NT2/D1 (cell line): ENCODE results near the gene GOLGA6L22.
"Not testable (repeated sequence)": the region's sequence is repeated elsewhere in the genome, so short reads cannot be mapped to it uniquely, and the experiment has no call there.

ENCODE experiments used
- DNase-seq: peaks from one replicate; pipeline ENCODE4 v3.0.0-alpha.2; 2011; ENCODE audit warnings: low read depth, low spot score
- H3K27me3 ChIP-seq: 2 replicates; pipeline ENCODE4 v1.6.0; 2011; ENCODE audit warnings: mild to moderate bottlenecking; ENCODE audit not compliant: insufficient read length, insufficient read depth
- H3K36me3 ChIP-seq: 2 replicates; pipeline ENCODE4 v1.6.1; 2011; ENCODE audit warnings: mild to moderate bottlenecking, low read length, mixed read lengths; ENCODE audit not compliant: insufficient read depth, insufficient read length
- H3K4me1 ChIP-seq: 2 replicates; pipeline ENCODE4 v1.5.1; 2011; ENCODE audit not compliant: insufficient read depth, insufficient read length
- H3K4me3 ChIP-seq: 2 replicates; pipeline ENCODE4 v1.5.1; 2011; ENCODE audit warnings: low read depth; ENCODE audit not compliant: insufficient read length
- H3K9ac ChIP-seq: 2 replicates; pipeline ENCODE4 v1.6.0; 2011; ENCODE audit warnings: low read depth; ENCODE audit not compliant: insufficient read length
- H3K9me3 ChIP-seq: 2 replicates; pipeline ENCODE4 v1.5.1; 2011; ENCODE audit warnings: mild to moderate bottlenecking, low read length; ENCODE audit not compliant: insufficient read depth

The GOLGA6L22 gene, protein sequence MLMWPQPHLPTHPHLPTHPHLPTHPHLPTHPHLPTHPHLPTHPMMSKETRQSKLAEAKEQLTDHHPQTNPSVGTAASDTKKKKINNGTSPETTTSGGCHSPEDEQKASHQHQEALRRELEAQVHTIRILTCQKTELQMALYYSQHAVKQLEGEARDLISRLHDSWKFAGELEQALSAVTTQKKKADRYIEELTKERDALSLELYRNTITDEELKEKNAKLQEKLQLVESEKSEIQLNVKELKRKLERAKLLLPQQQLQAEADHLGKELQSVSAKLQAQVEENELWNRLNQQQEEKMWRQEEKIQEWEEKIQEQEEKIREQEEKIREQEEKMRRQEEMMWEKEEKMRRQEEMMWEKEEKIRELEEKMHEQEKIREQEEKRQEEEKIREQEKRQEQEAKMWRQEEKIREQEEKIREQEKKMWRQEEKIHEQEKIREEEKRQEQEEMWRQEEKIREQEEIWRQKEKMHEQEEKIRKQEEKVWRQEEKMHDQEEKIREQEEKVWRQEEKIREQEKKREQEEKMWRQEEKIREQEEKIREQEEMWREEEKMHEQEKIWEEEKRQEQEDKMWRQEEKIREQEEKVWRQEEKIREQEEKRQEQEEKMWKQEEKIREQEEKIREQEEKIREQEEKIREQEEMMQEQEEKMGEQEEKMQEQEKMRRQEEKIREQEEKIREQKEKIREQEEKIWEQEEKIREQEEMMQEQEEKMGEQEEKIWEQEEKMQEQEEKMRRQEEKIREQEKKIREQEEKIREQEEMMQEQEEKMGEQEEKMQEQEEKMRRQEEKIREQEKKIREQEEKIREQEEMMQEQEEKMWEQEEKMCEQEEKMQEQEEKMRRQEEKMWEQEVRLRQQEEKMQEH

DNA sequence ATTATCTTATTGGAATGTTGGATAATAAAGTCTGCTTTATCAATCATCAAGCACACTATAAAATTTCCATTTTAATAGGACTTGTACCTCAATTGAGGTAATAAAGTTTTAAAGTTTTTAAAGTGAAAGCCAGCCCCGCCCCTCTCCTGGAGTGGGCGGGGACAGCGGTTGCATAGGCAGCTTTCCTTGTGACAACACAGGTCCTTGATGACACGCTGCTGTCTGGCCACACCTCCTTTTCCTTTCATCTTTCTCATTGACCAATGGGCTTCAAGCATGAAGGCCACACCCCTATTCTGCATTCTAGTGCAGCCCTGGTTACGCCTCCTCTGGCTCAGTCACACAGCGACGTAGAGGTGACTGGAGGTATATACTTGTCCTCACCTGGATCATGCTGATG lies at the start of gene GOLGA6L22:
TSS of gene GOLGA6L22 (plus strand) at position 301 of the 400 bp plus-strand sequence. CDS start at position 392, 91 bp downstream.
- H3K36me3 ChIP-seq, H3K9me3 ChIP-seq, H3K27me3 ChIP-seq, H3K4me1 ChIP-seq, DNase-seq, H3K4me3 ChIP-seq, H3K9ac ChIP-seq: not testable (repeated sequence)

DNA sequence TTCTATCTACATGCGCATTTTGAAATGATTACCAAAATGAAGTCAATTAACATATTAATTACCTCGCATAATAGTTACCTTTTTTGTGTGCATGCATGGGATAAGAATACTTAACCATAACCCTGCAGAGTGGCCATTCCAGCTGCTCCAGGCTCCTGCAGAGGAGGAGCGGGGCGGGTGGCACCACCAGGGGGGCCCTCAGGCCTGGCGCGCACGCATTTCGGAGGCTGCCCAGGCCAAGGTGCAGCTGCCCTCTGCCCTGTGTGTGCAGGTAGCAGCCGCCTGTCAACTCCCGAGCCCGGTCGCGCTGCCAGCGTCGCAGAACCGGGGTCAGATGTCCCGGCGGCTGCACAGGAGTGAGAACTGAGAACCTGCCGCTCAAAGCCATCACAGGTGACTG lies 41.4 kb upstream of the GOLGA6L22 start:
- H3K27me3 ChIP-seq, H3K4me3 ChIP-seq, H3K36me3 ChIP-seq, H3K4me1 ChIP-seq, DNase-seq, H3K9me3 ChIP-seq, H3K9ac ChIP-seq: not testable (repeated sequence)

- H3K27me3 ChIP-seq, H3K9me3 ChIP-seq, H3K9ac ChIP-seq, H3K4me3 ChIP-seq, DNase-seq, H3K4me1 ChIP-seq, H3K36me3 ChIP-seq: not testable (repeated sequence)
These were observed 40.9 kb upstream of the GOLGA6L22 start for GRCh38 chr15:22417795-22418194.

GRCh38 chr15:22418212-22418611 lies 40.5 kb upstream of the GOLGA6L22 start:
- H3K9ac ChIP-seq = not testable (repeated sequence)

GRCh38 chr15:22418666-22419065 lies 40.0 kb upstream of the GOLGA6L22 start:
- not testable (repeated sequence) for H3K9me3 ChIP-seq, H3K4me3 ChIP-seq, H3K9ac ChIP-seq, H3K27me3 ChIP-seq, H3K36me3 ChIP-seq, H3K4me1 ChIP-seq, DNase-seq

More at GRCh38 chr15:22418212-22418611, 40.5 kb upstream of the GOLGA6L22 start:
- H3K4me3 ChIP-seq, H3K36me3 ChIP-seq, H3K9me3 ChIP-seq, H3K27me3 ChIP-seq, H3K4me1 ChIP-seq, DNase-seq: not testable (repeated sequence)

DNA sequence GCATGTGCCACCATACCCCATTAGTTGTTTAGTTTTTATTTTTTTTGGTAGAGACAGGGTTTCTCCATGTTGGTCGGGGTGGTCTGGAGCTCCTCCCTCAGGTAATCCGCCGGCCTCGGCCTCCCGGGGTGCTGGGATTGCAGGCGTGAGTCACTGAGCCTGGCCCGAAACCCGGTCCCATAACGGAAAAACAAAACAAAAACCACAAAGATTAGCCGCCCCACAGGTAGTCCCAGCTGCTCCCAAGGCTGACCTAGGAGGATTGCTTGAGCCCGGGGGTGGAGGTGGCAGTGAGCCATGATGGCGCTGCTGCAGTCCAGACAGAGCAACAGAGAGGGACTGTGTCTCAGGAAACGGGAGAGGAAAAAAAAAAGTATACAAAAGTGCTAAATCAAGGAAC lies 38.4 kb upstream of the GOLGA6L22 start:
- not testable (repeated sequence) for H3K9ac ChIP-seq, DNase-seq, H3K4me1 ChIP-seq, H3K36me3 ChIP-seq, H3K9me3 ChIP-seq, H3K27me3 ChIP-seq, H3K4me3 ChIP-seq

DNA sequence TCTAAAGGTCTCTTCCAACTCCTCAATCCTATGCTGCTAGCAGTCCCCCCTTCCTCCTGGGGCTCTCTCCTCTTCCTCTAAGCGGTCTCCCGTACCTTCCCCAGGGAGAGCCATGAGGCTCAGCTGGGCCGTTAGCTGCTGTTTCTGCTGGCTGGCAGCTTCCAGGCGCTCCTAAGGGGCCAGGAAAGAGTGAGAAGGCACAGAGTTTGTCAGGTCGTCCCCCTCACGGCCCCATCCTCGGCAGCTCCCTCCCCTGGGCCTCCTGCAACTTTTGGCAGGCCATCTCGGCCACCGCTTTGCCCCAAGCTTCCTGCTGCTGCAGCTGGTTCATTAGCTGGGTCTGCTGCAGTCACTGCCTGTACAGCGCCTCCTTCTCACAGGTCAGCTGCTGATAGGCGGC lies 29.3 kb upstream of the GOLGA6L22 start:
- not testable (repeated sequence) for H3K4me3 ChIP-seq, DNase-seq, H3K36me3 ChIP-seq, H3K9ac ChIP-seq, H3K9me3 ChIP-seq, H3K4me1 ChIP-seq, H3K27me3 ChIP-seq

GRCh38 chr15:22431687-22432086 lies 27.0 kb upstream of the GOLGA6L22 start:
- not testable (repeated sequence) for H3K9ac ChIP-seq, H3K9me3 ChIP-seq, H3K4me3 ChIP-seq, DNase-seq, H3K36me3 ChIP-seq, H3K4me1 ChIP-seq, H3K27me3 ChIP-seq

- H3K9ac ChIP-seq, H3K27me3 ChIP-seq, H3K4me3 ChIP-seq, DNase-seq, H3K9me3 ChIP-seq, H3K36me3 ChIP-seq, H3K4me1 ChIP-seq: not testable (repeated sequence)
These were observed 35.9 kb downstream of the GOLGA6L22 start for GRCh38 chr15:22494490-22495113.

DNA sequence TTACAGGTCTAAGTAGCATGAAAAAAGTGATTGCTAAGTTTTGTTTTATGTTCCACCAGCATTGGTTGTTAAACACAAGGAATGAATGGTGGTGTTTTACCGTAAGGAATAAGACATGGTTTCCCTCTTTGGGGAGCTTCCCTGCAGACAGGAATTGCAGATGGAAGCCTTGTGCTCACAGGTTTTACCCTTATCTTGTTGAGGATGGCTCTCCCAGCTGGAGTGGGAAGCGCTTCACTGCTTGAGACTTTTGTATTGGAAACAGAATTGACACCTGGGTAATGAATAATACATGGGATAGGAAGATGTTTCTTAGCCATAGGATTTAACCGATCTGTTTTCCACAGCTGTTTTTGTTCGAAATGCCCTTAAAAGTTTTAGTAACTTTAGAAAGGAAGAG lies 38.5 kb downstream of the GOLGA6L22 start:
- H3K27me3 ChIP-seq, H3K4me1 ChIP-seq, H3K4me3 ChIP-seq, DNase-seq, H3K9me3 ChIP-seq, H3K36me3 ChIP-seq, H3K9ac ChIP-seq: not testable (repeated sequence)

DNA sequence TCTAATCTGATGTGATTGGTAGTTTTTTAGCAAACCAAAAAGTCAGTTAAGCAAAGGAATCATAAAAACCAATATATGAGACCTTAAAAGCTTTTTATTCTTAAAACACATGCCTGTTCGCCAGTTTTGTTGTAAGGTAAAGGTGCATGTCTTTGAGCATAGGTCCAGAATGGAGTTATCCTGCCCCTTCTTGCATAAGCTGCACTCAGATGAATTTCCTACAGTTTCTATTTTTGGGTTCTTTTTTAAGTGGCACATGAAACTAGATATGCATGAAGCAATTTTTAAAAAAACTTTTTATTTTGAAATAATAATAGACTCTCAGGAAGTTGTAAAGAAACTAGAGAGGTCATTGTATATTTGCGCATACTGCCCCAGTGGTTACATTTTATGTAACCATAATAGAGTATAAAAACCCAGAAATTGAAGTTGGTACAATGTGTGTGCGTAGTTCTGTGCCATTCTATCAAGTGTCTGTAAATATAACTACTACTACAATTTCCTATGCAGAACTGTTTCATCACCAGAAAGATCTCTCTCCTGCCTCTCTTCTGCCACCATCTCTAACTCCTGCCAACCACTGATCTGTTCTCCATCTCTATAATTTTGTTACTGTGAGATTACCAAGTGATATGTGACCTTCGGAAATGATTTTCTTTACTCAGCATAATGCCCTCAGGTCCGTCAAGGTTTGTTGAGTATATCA lies 39.7 kb downstream of the GOLGA6L22 start:
- not testable (repeated sequence) for H3K27me3 ChIP-seq, H3K9me3 ChIP-seq

More for the DNA sequence above, 39.7 kb downstream of the GOLGA6L22 start:
- not testable (repeated sequence) for H3K36me3 ChIP-seq, H3K4me1 ChIP-seq, H3K4me3 ChIP-seq, DNase-seq, H3K9ac ChIP-seq
